SK-N-SH (cell line): ENCODE measurements around the gene DENND1C. TPM values are rescaled to one million over a fixed set of nuclear protein-coding genes. Genes with fewer than 3 reads are reported as not detected.

Source experiments
- CTCF ChIA-PET: fragments of 300-600, 350-600 bp; formaldehyde crosslinking; extraction: SDS; loops from one replicate; lab custom pipeline; 2021; lab: Yijun Ruan, JAX
- POLR2A ChIA-PET: fragments of 350-600 bp; sonication (Branson Sonifier 250); formaldehyde crosslinking; extraction: SDS; loops from one replicate; lab custom pipeline; 2020; ENCODE audit warnings: antibody characterized with exemption, inconsistent platforms; lab: Yijun Ruan, JAX
- DNase-seq: peaks from one replicate; pipeline ENCODE4 v3.0.0; 2012
- H2AFZ ChIP-seq: fragments of 200-600 bp; sonication (generic); 2 replicates; pipeline ENCODE4 v1.8.1; 2016; ENCODE audit warnings: antibody characterized with exemption, mild to moderate bottlenecking, low read depth
- H3F3A ChIP-seq: fragments of 200-600 bp; sonication (generic); replicated peaks from 2 replicates; pipeline ENCODE3; 2016; ENCODE audit warnings: antibody characterized with exemption, mild to moderate bottlenecking; ENCODE audit not compliant: insufficient read depth
- H3K27ac ChIP-seq, 2 experiments: fragments of 200-500 bp in 1 of 2; fragments of 200-600 bp in 1 of 2; sonication (Bioruptor generic) in 1 of 2; sonication (generic), shearing (Covaris generic) in 1 of 2; 2 replicates each; pipeline versions ENCODE4 v1.5.1 to v1.6.1; 2014 to 2016; ENCODE audit warnings: low read depth in 2 of 2, inconsistent platforms in 1 of 2, low read length in 1 of 2, mild to moderate bottlenecking in 1 of 2, mixed read lengths in 1 of 2
- H3K27me3 ChIP-seq: fragments of 200-600 bp; sonication (generic), shearing (Covaris generic); 2 replicates; pipeline ENCODE4 v1.6.1; 2016; ENCODE audit warnings: mixed run types; ENCODE audit not compliant: insufficient read depth
- H3K36me3 ChIP-seq, 2 experiments: fragments of 200-500 bp in 1 of 2; fragments of 200-600 bp in 1 of 2; sonication (Bioruptor generic) in 1 of 2; sonication (generic) in 1 of 2; replicated peaks in 1 of 2; 2 replicates each; pipeline versions ENCODE3 to v1.5.1; 2014 to 2016; ENCODE audit warnings: low read length in 1 of 2, mild to moderate bottlenecking in 1 of 2; ENCODE audit not compliant: insufficient read depth in 2 of 2, control insufficient read depth in 1 of 2
- H3K4me1 ChIP-seq, 2 experiments: fragments of 200-500 bp in 1 of 2; fragments of 200-600 bp in 1 of 2; sonication (Bioruptor generic) in 1 of 2; sonication (generic), shearing (Covaris generic) in 1 of 2; 2 replicates each; pipeline versions ENCODE4 v1.5.1 to v1.6.1; 2014 to 2016; ENCODE audit warnings: low read depth in 1 of 2, low read length in 1 of 2, mixed run types in 1 of 2; ENCODE audit not compliant: insufficient read depth in 2 of 2, control insufficient read depth in 1 of 2
- H3K4me2 ChIP-seq: fragments of 200-600 bp; sonication (generic), shearing (Covaris generic); 2 replicates; pipeline ENCODE4 v1.6.1; 2017; ENCODE audit warnings: mixed run types
- H3K4me3 ChIP-seq, 2 experiments: fragments of 200-500 bp in 1 of 2; fragments of 200-600 bp in 1 of 2; sonication (Bioruptor generic) in 1 of 2; sonication (generic), shearing (Covaris generic) in 1 of 2; 2 replicates each; pipeline versions ENCODE4 v1.5.1 to v1.8.1; 2014 to 2016; ENCODE audit warnings: low read depth in 2 of 2, inconsistent platforms in 1 of 2, low read length in 1 of 2, mild to moderate bottlenecking in 1 of 2, mixed read lengths in 1 of 2, moderate library complexity in 1 of 2
- H3K79me2 ChIP-seq: fragments of 200-600 bp; sonication (generic); 2 replicates; pipeline ENCODE4 v1.8.1; 2017; ENCODE audit warnings: mild to moderate bottlenecking; ENCODE audit not compliant: insufficient read depth
- H3K9ac ChIP-seq: fragments of 200-600 bp; sonication (generic); 2 replicates; pipeline ENCODE4 v1.6.1; 2017; ENCODE audit warnings: mixed run types
- H3K9me2 ChIP-seq: fragments of 200-600 bp; sonication (generic); 2 replicates; pipeline ENCODE4 v1.6.1; 2017; ENCODE audit warnings: mixed run types
- H3K9me3 ChIP-seq: fragments of 200-600 bp; sonication (generic); 2 replicates; pipeline ENCODE4 v1.6.1; 2017; ENCODE audit warnings: mixed run types, mild to moderate bottlenecking, moderate library complexity
- H4K20me1 ChIP-seq: fragments of 200-600 bp; sonication (generic); 2 replicates; pipeline ENCODE4 v1.6.1; 2017; ENCODE audit warnings: mild to moderate bottlenecking, mixed run types; ENCODE audit not compliant: insufficient read depth
- CHD2 ChIP-seq: fragments of 150-350 bp; IDR thresholded peaks from 2 replicates; pipeline ENCODE4 v1.6.1; 2018; ENCODE audit warnings: low read length; ENCODE audit not compliant: partially characterized antibody
- FOXM1 ChIP-seq: IDR thresholded peaks from 2 replicates; pipeline ENCODE4 v1.4.0; 2012; ENCODE audit warnings: low read depth, mild to moderate bottlenecking
- GABPA ChIP-seq: IDR thresholded peaks from 2 replicates; pipeline ENCODE4 v1.4.0; 2012; ENCODE audit warnings: low read depth, mild to moderate bottlenecking
- NRF1 ChIP-seq: IDR thresholded peaks from 2 replicates; pipeline ENCODE4 v1.6.1; 2012; ENCODE audit warnings: low read depth, mild to moderate bottlenecking, low read length
- POLR2AphosphoS5 ChIP-seq: IDR thresholded peaks from 2 replicates; pipeline ENCODE4 v1.6.1; 2012; ENCODE audit warnings: low read depth, low read length
- RAD21 ChIP-seq: IDR thresholded peaks from 2 replicates; pipeline ENCODE4 v1.6.1; 2012; ENCODE audit warnings: mild to moderate bottlenecking, low read length
- REST ChIP-seq: IDR thresholded peaks from 2 replicates; pipeline ENCODE4 v1.6.1; 2012; ENCODE audit warnings: mild to moderate bottlenecking, low read depth, low read length, moderate library complexity
- RFX5 ChIP-seq: IDR thresholded peaks from 2 replicates; pipeline ENCODE4 v1.6.1; 2012; ENCODE audit warnings: mild to moderate bottlenecking, improper control_type of control experiment, low read length
- SIN3A ChIP-seq: IDR thresholded peaks from 2 replicates; pipeline ENCODE4 v1.6.1; 2012; ENCODE audit warnings: low read depth, mild to moderate bottlenecking, low read length, moderate library complexity, borderline replicate concordance
- TAF1 ChIP-seq: IDR thresholded peaks from 2 replicates; pipeline ENCODE4 v1.6.1; 2012; ENCODE audit warnings: low read depth, mild to moderate bottlenecking, low read length, moderate library complexity, borderline replicate concordance
- TEAD4 ChIP-seq: IDR thresholded peaks from 2 replicates; pipeline ENCODE4 v1.4.0; 2012; ENCODE audit warnings: mild to moderate bottlenecking, borderline replicate concordance; ENCODE audit not compliant: insufficient read depth
- USF1 ChIP-seq: IDR thresholded peaks from 2 replicates; pipeline ENCODE4 v1.4.0; 2012; ENCODE audit warnings: low read depth, borderline replicate concordance
- YY1 ChIP-seq: IDR thresholded peaks from 2 replicates; pipeline ENCODE4 v1.4.0; 2012; ENCODE audit warnings: low read depth, mild to moderate bottlenecking
- WGBS: methylation state at CpG from one replicate; pipeline ENCODE4 v1.1.6; 2017; ENCODE audit warnings: low lambda C conversion rate; 5-methylcytosine and 5-hydroxymethylcytosine counted together
- polyA plus RNA-seq, 3 experiments: library from polyadenylated mRNA; depleted of rRNA; stranded (reverse); fragments of >200 nt; gene quantifications; 2 replicates each; pipeline ENCODE4 v1.2.3, GENCODE V29; 2012
- TF ChIP-seq, protein P1 (sequence below): IDR thresholded peaks from 2 replicates; pipeline ENCODE4; 2012
- TF ChIP-seq, protein P2 (sequence below): fragments of 150-350 bp; IDR thresholded peaks from 2 replicates; pipeline ENCODE4 v1.6.1; 2017; ENCODE audit warnings: antibody characterized with exemption, low read length, low read depth, borderline replicate concordance
- TF ChIP-seq, protein P3 (sequence below): fragments of 200-600 bp; sonication (generic); IDR thresholded peaks from 2 replicates; pipeline ENCODE4 v1.6.1; 2017; ENCODE audit warnings: antibody characterized with exemption, mild to moderate bottlenecking, moderate library complexity
- TF ChIP-seq, protein P4 (sequence below): IDR thresholded peaks from 2 replicates; pipeline ENCODE4 v1.4.0; 2012; ENCODE audit warnings: low read depth

Gene DENND1C
- polyA plus RNA-seq, 1 of the 3 experiments (the other 2 are of a cell fraction): 0.05 TPM

DNA sequence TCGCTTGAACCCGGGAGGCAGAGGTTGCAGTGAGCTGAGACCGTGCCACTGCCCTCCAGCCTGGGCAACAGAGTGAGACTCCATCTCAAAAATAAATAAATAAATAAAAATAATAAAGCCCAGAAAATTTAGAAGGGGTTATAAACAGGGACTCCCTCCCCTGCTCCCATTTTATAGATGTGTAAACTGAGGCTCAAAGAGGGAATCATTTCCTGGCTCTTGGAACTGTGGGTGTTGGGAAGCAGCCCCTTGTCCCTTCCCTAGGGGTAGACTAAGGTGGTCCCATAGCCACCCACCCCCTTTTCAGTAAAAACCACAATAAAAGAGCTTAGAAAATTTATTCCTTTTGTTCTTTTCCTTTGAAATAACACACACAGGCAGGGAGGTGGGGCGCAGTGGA is 41.8 kb downstream of the DENND1C start:
- Histone ChIP-seq H3K4me2 (no peak overlapping the region), H3K9ac (no peak overlapping the region), H3K4me3 (no peak overlapping the region), H4K20me1 (no peaks in the 10 kb centered on the region), H3K36me3 (no peaks in the 10 kb centered on the region), H3F3A (no peaks in the 10 kb centered on the region), H3K27me3 (no peaks in the 10 kb centered on the region), H3K9me3 (no peaks in the 10 kb centered on the region), H3K4me1 (no peaks in the 10 kb centered on the region), H3K79me2 (no peaks in the 10 kb centered on the region), H2AFZ (no peak overlapping the region), H3K27ac (no peak overlapping the region), H3K9me2 (no peaks in the 10 kb centered on the region)
- ChIA-PET POLR2A (interaction anchor here (0.6 kb wide), 1 partner anchor 67 kb away, joined by 3 read pairs; the partner anchor contains the start of gene ALKBH7), CTCF (no interaction called here)
- 88% methylated on average over 4 of the region's 4 CpGs for WGBS
- no peak for DNase-seq
- TF ChIP-seq CHD2: no peak
- no peak for TF ChIP-seq FOXM1
- no peak for TF ChIP-seq TEAD4
- TF ChIP-seq YY1: no peak
- TF ChIP-seq, protein P1, sequence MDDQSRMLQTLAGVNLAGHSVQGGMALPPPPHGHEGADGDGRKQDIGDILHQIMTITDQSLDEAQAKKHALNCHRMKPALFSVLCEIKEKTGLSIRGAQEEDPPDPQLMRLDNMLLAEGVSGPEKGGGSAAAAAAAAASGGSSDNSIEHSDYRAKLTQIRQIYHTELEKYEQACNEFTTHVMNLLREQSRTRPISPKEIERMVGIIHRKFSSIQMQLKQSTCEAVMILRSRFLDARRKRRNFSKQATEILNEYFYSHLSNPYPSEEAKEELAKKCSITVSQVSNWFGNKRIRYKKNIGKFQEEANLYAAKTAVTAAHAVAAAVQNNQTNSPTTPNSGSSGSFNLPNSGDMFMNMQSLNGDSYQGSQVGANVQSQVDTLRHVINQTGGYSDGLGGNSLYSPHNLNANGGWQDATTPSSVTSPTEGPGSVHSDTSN: no peak
- TF ChIP-seq REST: no peak
- no peak for TF ChIP-seq RAD21
- TF ChIP-seq NRF1: no peak
- no peak for TF ChIP-seq SIN3A

DNA sequence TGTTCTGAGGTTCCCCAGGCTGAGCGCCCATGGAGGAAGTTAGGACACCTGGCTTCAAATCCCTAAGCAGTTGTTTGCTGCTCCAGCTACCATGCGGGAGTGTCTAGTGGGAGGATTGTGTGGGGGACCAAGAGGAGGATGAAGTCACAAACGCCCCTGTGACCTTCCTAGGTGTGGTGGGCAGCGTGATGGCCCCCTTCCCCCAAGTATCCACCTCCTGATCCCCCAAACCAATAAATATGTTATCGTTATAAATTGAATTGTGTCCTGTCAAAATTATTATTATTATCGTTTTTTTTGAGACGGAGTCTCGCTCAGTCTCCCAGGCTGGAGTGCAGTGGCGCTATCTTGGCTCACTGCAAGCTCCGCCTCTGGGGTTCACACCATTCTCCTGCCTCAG is 47.9 kb downstream of the DENND1C start, which contains the start of gene SLC25A41:
Gene SLC25A41 (minus strand): TSS at position 101 of the 400 bp plus-strand sequence. CDS start 70 bp downstream, at position 31.
- Histone ChIP-seq H2AFZ (no peak within 1 kb of the TSS), H3K4me2 (no peak within 1 kb of the TSS), H3K9ac (no peak within 1 kb of the TSS), H3K9me3 (no peaks in the 10 kb centered on the region), H3K27ac (no peak within 1 kb of the TSS), H4K20me1 (no peaks in the 10 kb centered on the region), H3K79me2 (no peaks in the 10 kb centered on the region), H3F3A (no peaks in the 10 kb centered on the region), H3K27me3 (no peaks in the 10 kb centered on the region), H3K9me2 (no peaks in the 10 kb centered on the region), H3K36me3 (no peaks in the 10 kb centered on the region), H3K4me3 (no peak within 1 kb of the TSS), H3K4me1 (no peaks in the 10 kb centered on the region)
- 79% methylated on average over 10 of the region's 10 CpGs for WGBS
- ChIA-PET POLR2A (no interaction called here), CTCF (no interaction called here)
- DNase-seq: no peak
- TF ChIP-seq RAD21 (no peak), NRF1 (no peak), POLR2AphosphoS5 (no peak), YY1 (no peak), RFX5 (no peak), TAF1 (no peak), USF1 (no peak), GABPA (no peak), SIN3A (no peak)
- TF ChIP-seq, protein P1: no peak
- TF ChIP-seq, protein P2, sequence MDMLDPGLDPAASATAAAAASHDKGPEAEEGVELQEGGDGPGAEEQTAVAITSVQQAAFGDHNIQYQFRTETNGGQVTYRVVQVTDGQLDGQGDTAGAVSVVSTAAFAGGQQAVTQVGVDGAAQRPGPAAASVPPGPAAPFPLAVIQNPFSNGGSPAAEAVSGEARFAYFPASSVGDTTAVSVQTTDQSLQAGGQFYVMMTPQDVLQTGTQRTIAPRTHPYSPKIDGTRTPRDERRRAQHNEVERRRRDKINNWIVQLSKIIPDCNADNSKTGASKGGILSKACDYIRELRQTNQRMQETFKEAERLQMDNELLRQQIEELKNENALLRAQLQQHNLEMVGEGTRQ: no peak
- TF ChIP-seq, protein P3, sequence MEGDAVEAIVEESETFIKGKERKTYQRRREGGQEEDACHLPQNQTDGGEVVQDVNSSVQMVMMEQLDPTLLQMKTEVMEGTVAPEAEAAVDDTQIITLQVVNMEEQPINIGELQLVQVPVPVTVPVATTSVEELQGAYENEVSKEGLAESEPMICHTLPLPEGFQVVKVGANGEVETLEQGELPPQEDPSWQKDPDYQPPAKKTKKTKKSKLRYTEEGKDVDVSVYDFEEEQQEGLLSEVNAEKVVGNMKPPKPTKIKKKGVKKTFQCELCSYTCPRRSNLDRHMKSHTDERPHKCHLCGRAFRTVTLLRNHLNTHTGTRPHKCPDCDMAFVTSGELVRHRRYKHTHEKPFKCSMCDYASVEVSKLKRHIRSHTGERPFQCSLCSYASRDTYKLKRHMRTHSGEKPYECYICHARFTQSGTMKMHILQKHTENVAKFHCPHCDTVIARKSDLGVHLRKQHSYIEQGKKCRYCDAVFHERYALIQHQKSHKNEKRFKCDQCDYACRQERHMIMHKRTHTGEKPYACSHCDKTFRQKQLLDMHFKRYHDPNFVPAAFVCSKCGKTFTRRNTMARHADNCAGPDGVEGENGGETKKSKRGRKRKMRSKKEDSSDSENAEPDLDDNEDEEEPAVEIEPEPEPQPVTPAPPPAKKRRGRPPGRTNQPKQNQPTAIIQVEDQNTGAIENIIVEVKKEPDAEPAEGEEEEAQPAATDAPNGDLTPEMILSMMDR: no peak
- TF ChIP-seq, protein P4, sequence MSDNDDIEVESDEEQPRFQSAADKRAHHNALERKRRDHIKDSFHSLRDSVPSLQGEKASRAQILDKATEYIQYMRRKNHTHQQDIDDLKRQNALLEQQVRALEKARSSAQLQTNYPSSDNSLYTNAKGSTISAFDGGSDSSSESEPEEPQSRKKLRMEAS: no peak
